Mucosa of descending colon (tissue), 3 donors: ENCODE data around the gene TCF20. TPM values are rescaled to one million over a fixed set of nuclear protein-coding genes. Genes with fewer than 3 reads are reported as not detected.

Experiments used
- ATAC-seq: fragments of 200-7000 bp; cut with Tn5 transposase; one replicate; pipeline ENCODE4 v1.9.1; 2020; ENCODE audit warnings: mild to moderate bottlenecking, moderate library complexity
- DNase-seq, 3 donors: peaks; one replicate each; pipeline ENCODE4 v3.0.0-alpha.2; 2020
- H3K36me3 ChIP-seq: fragments of 200-600 bp; one replicate; pipeline ENCODE4 v1.8.0; 2021; ENCODE audit warnings: low read depth, mild to moderate bottlenecking
- H3K4me1 ChIP-seq: fragments of 200-600 bp; one replicate; pipeline ENCODE4 v1.8.0; 2021; ENCODE audit warnings: low read depth, mild to moderate bottlenecking
- H3K4me3 ChIP-seq: fragments of 200-600 bp; one replicate; pipeline ENCODE4 v1.8.0; 2021; ENCODE audit warnings: mild to moderate bottlenecking
- H3K9me3 ChIP-seq: fragments of 200-600 bp; one replicate; pipeline ENCODE4 v1.8.0; 2021; ENCODE audit warnings: mild to moderate bottlenecking
- CTCF ChIP-seq: fragments of 200-600 bp; IDR thresholded peaks from one replicate; pipeline ENCODE4 v1.8.0; 2022; ENCODE audit warnings: antibody characterized with exemption, mild to moderate bottlenecking
- intact Hi-C, 2 donors: fragments of 100-400 bp; cut with DNase I in 1 of 2; cut with micrococcal nuclease in 1 of 2; formaldehyde crosslinking; loops; one replicate each; pipeline versions ENCODE4 v1.11.0 to v1.11.1; 2022; cut with DNase I, micrococcal nuclease
- total RNA-seq, 3 donors: library from RNA; stranded (reverse); fragmentation: NEBNext Ultra II Directional in 2 of 3; extraction: Animal tissue kit (Norgen Biotek cat#: 25700) in 2 of 3; gene quantifications; one replicate each; pipeline versions ENCODE4 v1.2.1 to v1.2.4, GENCODE V29; 2021 to 2023
- donor health status: DM: no; HTN: no; CAD: no; lungs with moderate emphysema.
- donor health status: DM: no; HTN: no; CAD: no.
- donor health status: DM: no; HTN: yes; CAD: no.

TCF20 gene
- total RNA-seq, 3 donors from 2014 or later = 50.6 to 62.8 (median 58.2) TPM

DNA sequence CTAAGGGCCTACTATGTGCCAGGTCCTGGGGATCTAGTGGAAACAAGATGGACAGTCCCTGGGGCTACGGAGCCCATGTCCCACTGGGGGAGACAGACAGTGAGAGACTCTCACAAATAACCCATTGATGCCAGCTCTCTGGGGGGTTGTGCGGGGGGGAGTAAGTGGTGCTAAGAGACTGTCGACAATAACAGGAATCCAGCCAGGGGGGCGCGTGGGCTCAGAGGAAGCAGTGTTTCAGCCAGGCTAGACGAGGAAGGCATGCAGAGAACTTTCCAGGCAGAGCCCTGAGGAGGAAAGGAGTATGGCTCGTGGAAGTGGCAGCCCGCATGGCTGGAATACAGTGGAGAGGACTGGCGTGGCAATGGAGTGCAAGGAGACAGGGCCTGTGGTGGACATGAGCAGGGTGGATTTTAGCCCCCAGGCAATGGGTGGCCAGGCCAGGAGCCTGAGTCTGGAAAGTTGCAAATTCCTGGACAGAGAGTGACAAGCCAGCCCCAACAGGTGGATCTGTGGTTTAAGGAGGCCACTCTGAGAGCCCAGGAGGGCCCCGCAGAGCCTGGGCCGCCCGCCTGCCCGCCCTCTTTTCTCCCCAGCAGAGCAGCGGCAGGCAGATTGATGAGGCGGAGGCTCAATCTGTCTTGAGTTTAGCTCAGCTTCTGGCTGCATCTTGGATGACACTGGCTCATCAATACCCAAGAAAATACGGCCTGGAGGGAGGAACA is 40.0 kb upstream of the TCF20 start:
- intact Hi-C loops = no loop called here
- no peak for TF ChIP-seq CTCF
- H3K4me1 ChIP-seq = peaks cover 25% of the 10 kb centered on the region
- ATAC-seq = no peak
- H3K4me3 ChIP-seq = no peak overlapping the region
- no peaks in the 10 kb centered on the region for H3K36me3 ChIP-seq
- no peaks in the 10 kb centered on the region for H3K9me3 ChIP-seq
- DNase-seq = no peak

- Histone ChIP-seq H3K4me3 (no peak overlapping the region), H3K36me3 (no peaks in the 10 kb centered on the region), H3K9me3 (no peaks in the 10 kb centered on the region), H3K4me1 (peaks cover 19% of the 10 kb centered on the region)
- intact Hi-C loops = no loop called here
- ATAC-seq (no peak), DNase-seq (no peak)
- no peak for TF ChIP-seq CTCF
Observed at GRCh38 chr22:42309865-42310264, 39.4 kb upstream of the TCF20 start.

GRCh38 chr22:42308892-42309468 is 38.5 kb upstream of the TCF20 start:
- intact Hi-C loops = no loop called here
- Histone ChIP-seq H3K4me1 (peaks cover 15% of the 10 kb centered on the region), H3K36me3 (no peaks in the 10 kb centered on the region), H3K4me3 (no peak overlapping the region), H3K9me3 (no peaks in the 10 kb centered on the region)
- TF ChIP-seq CTCF = no peak
- ATAC-seq = no peak
- no peak for DNase-seq

GRCh38 chr22:42307806-42308563 is 37.5 kb upstream of the TCF20 start:
- intact Hi-C loops = no loop called here
- H3K9me3 ChIP-seq = no peaks in the 10 kb centered on the region
- H3K4me1 ChIP-seq = peaks cover 10% of the 10 kb centered on the region
- H3K4me3 ChIP-seq = no peak overlapping the region
- no peak for DNase-seq
- H3K36me3 ChIP-seq = no peaks in the 10 kb centered on the region
- TF ChIP-seq CTCF = no peak
- no peak for ATAC-seq

GRCh38 chr22:42306010-42306409 is 35.6 kb upstream of the TCF20 start:
- ATAC-seq = no peak
- DNase-seq = no peak
- peaks cover 19% of the 10 kb centered on the region for H3K4me1 ChIP-seq
- intact Hi-C loops = no loop called here
- no peak for TF ChIP-seq CTCF
- H3K9me3 ChIP-seq = no peaks in the 10 kb centered on the region
- no peak overlapping the region for H3K4me3 ChIP-seq
- H3K36me3 ChIP-seq = no peaks in the 10 kb centered on the region
